IMR-90 (cell line): ENCODE data around the gene SMIM26. TPM values are rescaled to one million over a fixed set of nuclear protein-coding genes. Genes with fewer than 3 reads are reported as not detected.

Experiments
- ATAC-seq: fragments of 200-7000 bp; cut with Tn5 transposase; 2 replicates; pipeline ENCODE4 v1.9.1; 2020; ENCODE audit warnings: low read depth, mild to moderate bottlenecking, moderate library complexity
- BruUV-seq: library from RNA; stranded (reverse); fragments of 400-500 nt; replicated peaks from 2 replicates; lab custom pipeline; 2021; lab: Mats Ljungman, UMichigan
- CTCF ChIA-PET: fragments of 300-600 bp; formaldehyde crosslinking; extraction: SDS; loops from one replicate; lab custom pipeline; 2021; ENCODE audit warnings: antibody characterized with exemption; lab: Yijun Ruan, JAX
- POLR2A ChIA-PET: fragments of 300-600 bp; sonication (Branson Sonifier 250); formaldehyde crosslinking; loops from one replicate; lab custom pipeline; 2022; ENCODE audit warnings: antibody characterized with exemption; ENCODE audit not compliant: unreplicated experiment; lab: Charles Lee
- DNase-seq: peaks from one replicate; pipeline ENCODE4 v3.0.0; 2013
- H2AFZ ChIP-seq: replicated peaks from 2 replicates; pipeline ENCODE3; 2013; ENCODE audit warnings: low read length, mild to moderate bottlenecking; ENCODE audit not compliant: poor library complexity
- H2AK5ac ChIP-seq: 2 replicates; pipeline ENCODE4 v1.6.1; 2013; ENCODE audit warnings: low read depth, low read length, inconsistent platforms
- H2AK9ac ChIP-seq: replicated peaks from 2 replicates; pipeline ENCODE3; 2013; ENCODE audit warnings: mild to moderate bottlenecking, low read depth, low read length, moderate library complexity; ENCODE audit not compliant: poor library complexity
- H2BK120ac ChIP-seq: 2 replicates; pipeline ENCODE4 v1.6.1; 2013; ENCODE audit warnings: low read depth, low read length, inconsistent platforms
- H2BK15ac ChIP-seq: 3 replicates; pipeline ENCODE4 v1.6.1; 2013; ENCODE audit warnings: low read depth, low read length, inconsistent platforms
- H2BK20ac ChIP-seq: 2 replicates; pipeline ENCODE4 v1.6.1; 2013; ENCODE audit warnings: low read depth, mild to moderate bottlenecking, inconsistent platforms, low read length, moderate library complexity
- H2BK5ac ChIP-seq: 2 replicates; pipeline ENCODE4 v1.6.1; 2013; ENCODE audit warnings: mild to moderate bottlenecking, low read depth, low read length, inconsistent platforms; ENCODE audit not compliant: poor library complexity, severe bottlenecking
- H3K14ac ChIP-seq: replicated peaks from 2 replicates; pipeline ENCODE4 v1.6.1; 2013; ENCODE audit warnings: low read depth, low read length, inconsistent platforms
- H3K18ac ChIP-seq: 2 replicates; pipeline ENCODE4 v1.6.1; 2013; ENCODE audit warnings: low read depth, low read length, control low read depth
- H3K23ac ChIP-seq: 2 replicates; pipeline ENCODE4 v1.6.1; 2013; ENCODE audit warnings: low read depth, low read length, inconsistent platforms
- H3K27ac ChIP-seq: 2 replicates; pipeline ENCODE4 v1.5.1; 2013; ENCODE audit warnings: mild to moderate bottlenecking, control low read depth, low read length; ENCODE audit not compliant: insufficient read depth
- H3K27me3 ChIP-seq: 2 replicates; pipeline ENCODE4 v1.6.1; 2013; ENCODE audit warnings: low read length; ENCODE audit not compliant: control insufficient read depth, insufficient read depth
- H3K36me3 ChIP-seq: 2 replicates; pipeline ENCODE4 v1.6.1; 2013; ENCODE audit warnings: low read length, mixed read lengths; ENCODE audit not compliant: control insufficient read depth, insufficient read depth
- H3K4ac ChIP-seq: 2 replicates; pipeline ENCODE4 v1.6.1; 2013; ENCODE audit warnings: low read depth, low read length, inconsistent platforms
- H3K4me1 ChIP-seq: 2 replicates; pipeline ENCODE4 v1.6.1; 2013; ENCODE audit warnings: low read length, mixed read lengths; ENCODE audit not compliant: control insufficient read depth, insufficient read depth
- H3K4me2 ChIP-seq: 2 replicates; pipeline ENCODE4 v1.6.1; 2013; ENCODE audit warnings: low read depth, mild to moderate bottlenecking, control low read depth, low read length, moderate library complexity
- H3K4me3 ChIP-seq: 2 replicates; pipeline ENCODE4 v1.5.1; 2013; ENCODE audit warnings: low read depth, mild to moderate bottlenecking, control low read depth, low read length, moderate library complexity; ENCODE audit not compliant: insufficient read depth
- H3K56ac ChIP-seq: 2 replicates; pipeline ENCODE4 v1.6.1; 2013; ENCODE audit warnings: low read length, inconsistent platforms; ENCODE audit not compliant: insufficient read depth; ENCODE audit errors: extremely low read depth
- H3K79me1 ChIP-seq, 2 experiments: 2 replicates each; pipeline ENCODE4 v1.6.1; 2013; ENCODE audit warnings: low read length in 2 of 2, inconsistent platforms in 1 of 2, low read depth in 1 of 2
- H3K9ac ChIP-seq: 2 replicates; pipeline ENCODE4 v1.6.1; 2013; ENCODE audit warnings: low read depth, low read length, control low read depth
- H3K9me1 ChIP-seq: 2 replicates; pipeline ENCODE4 v1.6.1; 2013; ENCODE audit warnings: low read length, inconsistent platforms; ENCODE audit not compliant: insufficient read depth
- H3K9me3 ChIP-seq: 2 replicates; pipeline ENCODE4 v1.6.1; 2013; ENCODE audit warnings: low read length; ENCODE audit not compliant: control insufficient read depth, insufficient read depth
- H4K20me1 ChIP-seq: 2 replicates; pipeline ENCODE4 v1.6.1; 2013; ENCODE audit warnings: low read length, inconsistent platforms; ENCODE audit not compliant: insufficient read depth
- H4K5ac ChIP-seq: 2 replicates; pipeline ENCODE4 v1.6.1; 2013; ENCODE audit warnings: mild to moderate bottlenecking, low read depth, low read length, control low read depth
- H4K8ac ChIP-seq, 2 experiments: 2 replicates each; pipeline ENCODE4 v1.6.1; 2013; ENCODE audit warnings: low read depth in 2 of 2, low read length in 2 of 2, control low read depth in 1 of 2, inconsistent platforms in 1 of 2
- H4K91ac ChIP-seq: 2 replicates; pipeline ENCODE4 v1.6.1; 2013; ENCODE audit warnings: low read depth, low read length, inconsistent platforms; ENCODE audit not compliant: insufficient read depth
- BHLHE40 ChIP-seq: fragments of 150-350 bp; IDR thresholded peaks from 2 replicates; pipeline ENCODE4 v1.6.1; 2016; ENCODE audit warnings: mild to moderate bottlenecking, low read depth, low read length
- CEBPB ChIP-seq: IDR thresholded peaks from 2 replicates; pipeline ENCODE4 v1.6.1; 2012; ENCODE audit warnings: low read depth, low read length, improper control_type of control experiment
- MAZ ChIP-seq: IDR thresholded peaks from 2 replicates; pipeline ENCODE4 v1.6.1; 2012; ENCODE audit warnings: low read depth, mild to moderate bottlenecking, low read length, improper control_type of control experiment, moderate library complexity, borderline replicate concordance
- MXI1 ChIP-seq: IDR thresholded peaks from 2 replicates; pipeline ENCODE4 v1.6.1; 2012; ENCODE audit warnings: low read depth, mild to moderate bottlenecking, low read length, moderate library complexity, borderline replicate concordance
- NFE2L2 ChIP-seq: fragments of 150-350 bp; IDR thresholded peaks from 2 replicates; pipeline ENCODE4 v1.6.1; 2016; ENCODE audit warnings: low read depth, mild to moderate bottlenecking, low read length
- POLR2A ChIP-seq: IDR thresholded peaks from 2 replicates; pipeline ENCODE4 v1.6.1; 2012; ENCODE audit warnings: mild to moderate bottlenecking, low read depth, low read length
- RCOR1 ChIP-seq: IDR thresholded peaks from 2 replicates; pipeline ENCODE4 v1.6.1; 2012; ENCODE audit warnings: mild to moderate bottlenecking, low read length, improper control_type of control experiment; ENCODE audit not compliant: insufficient replicate concordance
- RFX5 ChIP-seq: IDR thresholded peaks from 2 replicates; pipeline ENCODE4 v1.8.0; 2012; ENCODE audit warnings: low read depth, mild to moderate bottlenecking, low read length, moderate library complexity
- WGBS, 2 experiments: methylation state at CpG; one replicate each; pipeline versions ENCODE4 v1.1.5 to v1.1.7; 2013; ENCODE audit warnings: missing lambda C conversion rate in 2 of 2; ENCODE audit not compliant: insufficient read length in 1 of 2; ENCODE audit errors: extremely low coverage in 2 of 2; 5-methylcytosine and 5-hydroxymethylcytosine counted together
- dilution Hi-C: fragments of 300-500 bp; cut with HindIII; formaldehyde crosslinking; loops from one replicate; pipeline ENCODE4 v1.14.3; 2018; ENCODE audit warnings: low sequenced_read_pairs; ENCODE audit not compliant: unreplicated experiment
- in situ Hi-C: fragments of 300-500 bp; cut with MboI; formaldehyde crosslinking; loops from 3 replicates; pipeline ENCODE4 v1.14.3; 2019; ENCODE audit warnings: low sequenced_read_pairs, inconsistent platforms, mixed read lengths
- intact Hi-C: fragments of 100-400 bp; cut with micrococcal nuclease; formaldehyde crosslinking; loops from 2 replicates; pipeline ENCODE4 v1.10.0; 2022
- polyA plus RNA-seq, 3 experiments: library from polyadenylated mRNA; depleted of rRNA; stranded (reverse); fragments of >200 nt; gene quantifications; 2 replicates each; pipeline ENCODE4 v1.2.3, GENCODE V29; 2012; ENCODE audit warnings: low replicate concordance in 1 of 3
- total RNA-seq: library from RNA; depleted of rRNA; stranded (reverse); fragments of >200 nt; gene quantifications from 2 replicates; pipeline ENCODE4 v1.2.3, GENCODE V29; 2012

The SMIM26 gene
- total and polyA plus RNA-seq, 2 of the 4 experiments (the other 2 are of a cell fraction) = 42.8 to 45.7 TPM

DNA sequence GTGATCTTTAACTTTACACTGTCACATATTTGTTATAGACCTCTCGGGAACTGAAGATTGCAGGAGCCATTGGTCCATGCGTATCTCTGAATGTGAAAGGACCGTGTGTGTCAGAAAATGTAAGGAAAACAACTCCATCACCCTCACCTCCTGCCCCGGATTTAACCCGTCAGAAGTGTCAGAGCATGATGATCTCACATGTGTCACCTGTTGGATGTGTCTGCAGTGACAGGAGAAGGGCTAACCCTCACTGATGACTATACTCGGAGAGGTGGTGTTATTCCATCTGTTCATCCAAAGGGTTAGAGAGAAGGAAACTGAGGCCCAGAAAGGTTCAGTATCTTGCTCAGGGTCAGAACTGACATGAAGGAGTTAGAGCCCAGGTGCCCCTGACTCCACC lies 34.6 kb upstream of the SMIM26 start:
- no peak overlapping the region for H2AFZ ChIP-seq
- H3K9ac ChIP-seq = no peak overlapping the region
- H3K9me1 ChIP-seq = peaks cover 7% of the 10 kb centered on the region; the same call in 1 of the 2 replicates
- no CpG with 5 or more reads among the region's 6 CpGs for WGBS, 2 experiments
- no peak overlapping the region for H3K4me2 ChIP-seq
- H4K8ac ChIP-seq = no peak overlapping the region
- in situ Hi-C loops = loop anchor here (25.0 kb wide), 2 partner anchors 105 to 1505 kb away; no protein-coding TSS in a partner anchor
- ChIA-PET POLR2A (no interaction called here), CTCF (no interaction called here)
- H4K91ac ChIP-seq = no peak overlapping the region
- H3K4me3 ChIP-seq = no peak overlapping the region
- H2BK120ac ChIP-seq = no peak overlapping the region
- H3K9me3 ChIP-seq = no peaks in the 10 kb centered on the region
- H3K14ac ChIP-seq = no peak overlapping the region
- BruUV-seq = no TSS peak
- H2BK20ac ChIP-seq = no peak overlapping the region
- no peaks in the 10 kb centered on the region for H3K4me1 ChIP-seq
- DNase-seq (no peak), ATAC-seq (no peak)
- H4K20me1 ChIP-seq = no peaks in the 10 kb centered on the region
- peaks cover 3 to 4% of the 10 kb centered on the region in 2 experiments; a peak in 2 of 4 replicates for H3K79me1 ChIP-seq
- no peaks in the 10 kb centered on the region for H3K27me3 ChIP-seq
- no peak overlapping the region for H2AK9ac ChIP-seq
- H3K36me3 ChIP-seq = peaks cover 48% of the 10 kb centered on the region
- no peak overlapping the region for H2AK5ac ChIP-seq
- H3K27ac ChIP-seq = no peak overlapping the region
- intact Hi-C loops = loop anchor here (10.0 kb wide), 1 partner anchor 58 kb away; no protein-coding TSS in a partner anchor
- no peak overlapping the region for H4K5ac ChIP-seq
- no peak overlapping the region for H3K4ac ChIP-seq
- H2BK5ac ChIP-seq = no peak overlapping the region
- dilution Hi-C loops = no loop called here
- H3K23ac ChIP-seq = no peak overlapping the region
- no peak overlapping the region for H3K18ac ChIP-seq
- H3K56ac ChIP-seq = no peak overlapping the region
- TF ChIP-seq POLR2A (no peak), CEBPB (no peak), NFE2L2 (no peak), RFX5 (no peak), MXI1 (no peak), MAZ (no peak), RCOR1 (no peak), BHLHE40 (no peak)
- H2BK15ac ChIP-seq = no peak overlapping the region
